ENCODE data around the gene GLOD4. TPM values are rescaled to one million over a fixed set of nuclear protein-coding genes. Genes with fewer than 3 reads are reported as not detected.

The GLOD4 gene
- total RNA-seq, 1 donor from 2014 or later: 87.0 TPM

DNA sequence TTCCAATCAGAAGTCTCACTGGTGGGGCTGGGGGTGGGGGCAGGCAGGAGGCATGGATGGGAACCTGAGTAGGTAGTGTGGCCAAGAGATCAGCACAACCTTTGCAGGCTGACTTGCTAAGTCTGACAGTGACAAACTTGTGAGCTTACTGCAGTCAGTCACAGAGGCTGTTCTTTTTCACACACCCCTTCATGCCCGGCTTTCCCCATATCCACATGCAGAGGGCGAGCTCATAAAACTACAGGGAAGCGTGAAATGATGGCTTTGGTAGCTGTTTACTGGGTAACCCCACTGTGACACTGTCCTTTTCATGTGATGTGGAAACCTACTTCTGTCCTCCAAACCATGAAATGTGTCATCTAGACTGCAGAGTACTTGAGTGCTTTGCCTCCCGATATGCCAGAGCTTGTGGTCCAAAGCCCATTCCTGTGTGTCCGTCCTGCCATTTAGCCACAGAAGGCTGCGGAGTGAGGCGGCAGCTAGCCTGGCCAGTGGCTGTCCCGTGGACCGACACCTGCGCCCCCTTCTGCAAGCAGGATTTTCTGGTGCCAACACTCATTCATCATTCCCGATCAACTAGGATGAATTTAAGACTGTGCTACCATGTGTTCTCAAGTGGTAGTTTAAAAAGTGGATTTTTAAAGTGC is 39.8 kb downstream of the GLOD4 start:
- Histone ChIP-seq H3K4me3 (ENCODE audit: low read depth, low read length) (no peak overlapping the region), H3K27me3 (ENCODE audit: control insufficient read depth, insufficient read depth, low read length) (no peaks in the 10 kb centered on the region), H3K36me3 (ENCODE audit: control insufficient read depth, insufficient read depth, low read length) (peaks cover 8% of the 10 kb centered on the region)
- TF ChIP-seq, protein P1, sequence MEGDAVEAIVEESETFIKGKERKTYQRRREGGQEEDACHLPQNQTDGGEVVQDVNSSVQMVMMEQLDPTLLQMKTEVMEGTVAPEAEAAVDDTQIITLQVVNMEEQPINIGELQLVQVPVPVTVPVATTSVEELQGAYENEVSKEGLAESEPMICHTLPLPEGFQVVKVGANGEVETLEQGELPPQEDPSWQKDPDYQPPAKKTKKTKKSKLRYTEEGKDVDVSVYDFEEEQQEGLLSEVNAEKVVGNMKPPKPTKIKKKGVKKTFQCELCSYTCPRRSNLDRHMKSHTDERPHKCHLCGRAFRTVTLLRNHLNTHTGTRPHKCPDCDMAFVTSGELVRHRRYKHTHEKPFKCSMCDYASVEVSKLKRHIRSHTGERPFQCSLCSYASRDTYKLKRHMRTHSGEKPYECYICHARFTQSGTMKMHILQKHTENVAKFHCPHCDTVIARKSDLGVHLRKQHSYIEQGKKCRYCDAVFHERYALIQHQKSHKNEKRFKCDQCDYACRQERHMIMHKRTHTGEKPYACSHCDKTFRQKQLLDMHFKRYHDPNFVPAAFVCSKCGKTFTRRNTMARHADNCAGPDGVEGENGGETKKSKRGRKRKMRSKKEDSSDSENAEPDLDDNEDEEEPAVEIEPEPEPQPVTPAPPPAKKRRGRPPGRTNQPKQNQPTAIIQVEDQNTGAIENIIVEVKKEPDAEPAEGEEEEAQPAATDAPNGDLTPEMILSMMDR (IDR thresholded peaks at IDR 0.05; ENCODE audit: insufficient read depth, low read length, poor library complexity, severe bottlenecking): no peak
- no peak for DNase-seq (ENCODE audit: low read depth)

DNA sequence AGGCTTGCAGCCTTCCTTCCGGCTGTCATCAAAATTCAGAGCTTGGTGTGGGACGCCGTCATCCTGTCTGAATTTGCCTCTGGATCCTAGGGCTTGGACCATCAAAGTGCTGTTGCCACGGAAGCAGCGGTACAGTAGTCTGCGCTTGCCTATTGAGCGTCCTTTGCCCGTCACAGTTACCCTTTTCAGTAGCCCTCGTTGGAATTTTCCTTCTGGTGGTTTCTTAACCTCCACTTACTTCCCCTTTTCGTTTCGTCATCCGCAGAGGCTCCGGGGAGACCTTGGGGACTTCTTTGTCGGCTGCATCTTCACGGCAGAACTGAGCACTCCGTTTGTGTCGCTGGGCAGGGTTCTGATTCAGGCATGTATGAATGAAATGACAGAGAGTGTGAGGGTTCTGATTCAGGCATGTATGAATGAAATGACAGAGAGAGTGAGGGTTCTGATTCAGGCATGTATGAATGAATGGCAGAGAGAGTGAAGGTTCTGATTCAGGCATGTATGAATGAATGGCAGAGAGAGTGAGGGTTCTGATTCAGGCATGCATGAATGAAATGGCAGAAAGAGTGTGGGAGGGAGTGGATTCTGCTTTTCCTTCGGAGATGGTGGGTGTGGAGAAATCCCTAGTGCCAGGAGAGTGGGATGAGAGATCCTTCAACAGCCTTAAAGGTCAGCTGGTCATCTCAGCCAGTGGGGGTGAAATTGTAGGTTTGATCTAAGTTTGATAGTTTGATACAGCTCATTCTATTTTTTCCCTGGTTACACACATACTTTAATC is 41.7 kb downstream of the GLOD4 start:
- Histone ChIP-seq H3K4me3 (ENCODE audit: low read depth, low read length) (no peak overlapping the region), H3K27me3 (ENCODE audit: control insufficient read depth, insufficient read depth, low read length) (no peaks in the 10 kb centered on the region), H3K36me3 (ENCODE audit: control insufficient read depth, insufficient read depth, low read length) (peaks cover 4% of the 10 kb centered on the region)
- TF ChIP-seq, protein P1 (IDR thresholded peaks at IDR 0.05; ENCODE audit: insufficient read depth, low read length, poor library complexity, severe bottlenecking): no peak
- no peak for DNase-seq (ENCODE audit: low read depth)

DNA sequence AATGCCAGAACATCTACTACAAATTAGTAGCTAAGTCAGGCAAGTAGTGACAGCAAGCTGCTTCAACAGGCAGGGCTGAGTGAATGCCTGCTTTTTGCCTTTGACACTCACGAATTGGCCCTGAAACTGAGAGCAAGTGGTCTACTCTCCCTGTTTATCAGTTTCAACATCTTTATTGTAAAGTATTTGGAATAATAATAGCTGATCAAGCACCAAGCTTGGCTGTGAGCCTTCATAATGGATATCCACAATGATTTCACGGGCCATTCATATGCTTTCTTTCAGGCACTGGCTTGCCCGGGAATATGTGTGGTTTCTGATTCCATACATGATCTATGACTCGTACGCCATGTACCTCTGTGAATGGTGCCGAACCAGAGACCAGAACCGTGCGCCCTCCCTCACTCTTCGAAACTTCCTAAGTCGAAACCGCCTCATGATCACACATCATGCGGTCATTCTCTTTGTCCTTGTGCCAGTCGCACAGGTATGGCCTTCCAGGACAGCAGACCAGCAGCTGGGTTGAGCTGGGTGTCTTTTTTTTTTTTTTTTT is 44.4 kb downstream of the GLOD4 start:
- Histone ChIP-seq H3K36me3 (ENCODE audit: control insufficient read depth, insufficient read depth, low read length) (peaks cover 4% of the 10 kb centered on the region), H3K27me3 (ENCODE audit: control insufficient read depth, insufficient read depth, low read length) (no peaks in the 10 kb centered on the region), H3K4me3 (ENCODE audit: low read depth, low read length) (no peak overlapping the region)
- no peak for DNase-seq (ENCODE audit: low read depth)
- TF ChIP-seq, protein P1 (IDR thresholded peaks at IDR 0.05; ENCODE audit: insufficient read depth, low read length, poor library complexity, severe bottlenecking): no peak

DNA sequence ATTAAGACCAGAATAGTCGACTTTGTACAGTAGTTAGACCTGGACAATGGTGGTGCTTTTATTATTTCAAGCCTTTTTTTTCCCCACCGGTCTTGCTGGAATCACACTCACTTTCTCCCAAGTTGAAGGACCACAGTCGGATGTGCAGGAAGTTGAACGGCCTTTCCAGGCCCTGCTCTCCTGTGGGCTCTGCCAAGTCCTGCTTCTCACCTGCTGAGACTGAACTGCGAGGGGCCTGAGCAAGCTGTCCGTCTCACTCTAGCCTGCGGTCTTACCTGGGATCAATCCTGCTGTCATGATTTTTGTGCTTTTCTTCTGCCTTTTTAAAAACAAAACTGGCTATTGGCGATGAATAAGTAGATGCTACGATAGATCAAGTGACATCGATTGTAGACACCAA is 48.3 kb downstream of the GLOD4 start:
- Histone ChIP-seq H3K36me3 (ENCODE audit: control insufficient read depth, insufficient read depth, low read length) (peaks cover 1% of the 10 kb centered on the region), H3K27me3 (ENCODE audit: control insufficient read depth, insufficient read depth, low read length) (no peaks in the 10 kb centered on the region), H3K4me3 (ENCODE audit: low read depth, low read length) (peak overlapping the region; percentile 72)
- TF ChIP-seq, protein P1 (IDR thresholded peaks at IDR 0.05; ENCODE audit: insufficient read depth, low read length, poor library complexity, severe bottlenecking): no peak
- DNase-seq (ENCODE audit: low read depth): no peak

GRCh38 chr17:732902-733720 is 49.0 kb downstream of the GLOD4 start:
- no peaks in the 10 kb centered on the region for H3K27me3 ChIP-seq (ENCODE audit: control insufficient read depth, insufficient read depth, low read length)
- peaks cover 1% of the 10 kb centered on the region for H3K36me3 ChIP-seq (ENCODE audit: control insufficient read depth, insufficient read depth, low read length)
- DNase-seq (ENCODE audit: low read depth): no peak
- TF ChIP-seq, protein P1 (IDR thresholded peaks at IDR 0.05; ENCODE audit: insufficient read depth, low read length, poor library complexity, severe bottlenecking): no peak
- peak overlapping the region; percentile 72 for H3K4me3 ChIP-seq (ENCODE audit: low read depth, low read length)
